HL-60 (cell line): ENCODE measurements around the gene CPNE4.

Experiments
- DNase-seq, 2 experiments: peaks; one replicate each; pipeline ENCODE4 v3.0.0-alpha.2; 2010 to 2020; ENCODE audit warnings: low read depth in 1 of 2, low spot score in 1 of 2
- H3K27ac ChIP-seq: fragments of 250-450 bp; sonication (Bioruptor Pico); replicated peaks from 2 replicates; pipeline ENCODE4 v1.5.1; 2020; ENCODE audit warnings: mild to moderate bottlenecking, moderate library complexity
- H3K27me3 ChIP-seq: fragments of 250-450 bp; sonication (Bioruptor Pico); 2 replicates; pipeline ENCODE4 v1.5.1; 2021; ENCODE audit warnings: mild to moderate bottlenecking, moderate library complexity; ENCODE audit not compliant: insufficient read depth, poor library complexity, severe bottlenecking
- H3K4me3 ChIP-seq: replicated peaks from 2 replicates; pipeline ENCODE4 v1.5.1; 2011; ENCODE audit warnings: mild to moderate bottlenecking, control low read depth, low read length; ENCODE audit not compliant: insufficient read depth
- CTCF ChIP-seq: IDR thresholded peaks from one replicate; pipeline ENCODE4 v1.5.1; 2011; ENCODE audit warnings: low read length, control low read depth, inconsistent platforms; ENCODE audit not compliant: insufficient read depth
- GABPA ChIP-seq: IDR thresholded peaks from 2 replicates; pipeline ENCODE4 v1.6.1; 2012; ENCODE audit warnings: low read depth
- POLR2AphosphoS5 ChIP-seq: IDR thresholded peaks from 2 replicates; pipeline ENCODE4 v1.6.1; 2012; ENCODE audit warnings: low read depth
- SPI1 ChIP-seq: IDR thresholded peaks from 2 replicates; pipeline ENCODE4 v1.6.1; 2012; ENCODE audit warnings: low read depth, mild to moderate bottlenecking, borderline replicate concordance
- TF ChIP-seq, protein P1 (sequence below): IDR thresholded peaks from 2 replicates; pipeline ENCODE4 v1.6.1; 2012; ENCODE audit warnings: low read depth; ENCODE audit not compliant: insufficient replicate concordance

Gene CPNE4

GRCh38 chr3:131549340-131549739, 485.5 kb downstream of the CPNE4 start:
- H3K4me3 ChIP-seq, result no peak overlapping the region
- peaks cover 5% of the 10 kb centered on the region for H3K27me3 ChIP-seq
- TF ChIP-seq CTCF, result no peak
- H3K27ac ChIP-seq, result no peak overlapping the region
- peak in 1 of 2 experiments; percentile 7 for DNase-seq

DNA sequence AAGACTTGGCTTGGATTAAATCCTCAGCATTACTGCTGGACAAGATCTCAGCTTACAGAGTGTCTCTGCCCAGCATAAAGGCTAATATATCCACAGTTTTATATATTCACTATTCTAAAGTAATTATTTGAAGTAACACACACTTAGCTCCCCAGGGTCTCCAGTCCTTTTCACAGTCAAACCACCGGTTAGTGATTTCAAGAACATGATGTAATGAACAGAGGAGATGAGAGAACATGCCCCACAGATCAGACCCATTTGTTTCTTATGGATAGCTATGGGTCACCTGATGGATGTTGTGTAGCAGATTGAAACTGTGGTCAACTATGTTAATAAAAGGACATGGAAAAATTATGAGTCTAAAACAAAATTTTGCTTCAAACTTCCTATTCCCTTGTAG, 487.2 kb downstream of the CPNE4 start:
- no peak overlapping the region for H3K4me3 ChIP-seq
- H3K27ac ChIP-seq, result no peak overlapping the region
- no peak for DNase-seq
- TF ChIP-seq, protein P1, sequence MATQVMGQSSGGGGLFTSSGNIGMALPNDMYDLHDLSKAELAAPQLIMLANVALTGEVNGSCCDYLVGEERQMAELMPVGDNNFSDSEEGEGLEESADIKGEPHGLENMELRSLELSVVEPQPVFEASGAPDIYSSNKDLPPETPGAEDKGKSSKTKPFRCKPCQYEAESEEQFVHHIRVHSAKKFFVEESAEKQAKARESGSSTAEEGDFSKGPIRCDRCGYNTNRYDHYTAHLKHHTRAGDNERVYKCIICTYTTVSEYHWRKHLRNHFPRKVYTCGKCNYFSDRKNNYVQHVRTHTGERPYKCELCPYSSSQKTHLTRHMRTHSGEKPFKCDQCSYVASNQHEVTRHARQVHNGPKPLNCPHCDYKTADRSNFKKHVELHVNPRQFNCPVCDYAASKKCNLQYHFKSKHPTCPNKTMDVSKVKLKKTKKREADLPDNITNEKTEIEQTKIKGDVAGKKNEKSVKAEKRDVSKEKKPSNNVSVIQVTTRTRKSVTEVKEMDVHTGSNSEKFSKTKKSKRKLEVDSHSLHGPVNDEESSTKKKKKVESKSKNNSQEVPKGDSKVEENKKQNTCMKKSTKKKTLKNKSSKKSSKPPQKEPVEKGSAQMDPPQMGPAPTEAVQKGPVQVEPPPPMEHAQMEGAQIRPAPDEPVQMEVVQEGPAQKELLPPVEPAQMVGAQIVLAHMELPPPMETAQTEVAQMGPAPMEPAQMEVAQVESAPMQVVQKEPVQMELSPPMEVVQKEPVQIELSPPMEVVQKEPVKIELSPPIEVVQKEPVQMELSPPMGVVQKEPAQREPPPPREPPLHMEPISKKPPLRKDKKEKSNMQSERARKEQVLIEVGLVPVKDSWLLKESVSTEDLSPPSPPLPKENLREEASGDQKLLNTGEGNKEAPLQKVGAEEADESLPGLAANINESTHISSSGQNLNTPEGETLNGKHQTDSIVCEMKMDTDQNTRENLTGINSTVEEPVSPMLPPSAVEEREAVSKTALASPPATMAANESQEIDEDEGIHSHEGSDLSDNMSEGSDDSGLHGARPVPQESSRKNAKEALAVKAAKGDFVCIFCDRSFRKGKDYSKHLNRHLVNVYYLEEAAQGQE, result no peak
- no peak for TF ChIP-seq CTCF
- TF ChIP-seq POLR2AphosphoS5, result no peak
- TF ChIP-seq SPI1, result no peak
- TF ChIP-seq GABPA, result no peak
- H3K27me3 ChIP-seq, result peaks cover 5% of the 10 kb centered on the region

- TF ChIP-seq SPI1 (no peak), POLR2AphosphoS5 (no peak), CTCF (no peak), GABPA (no peak)
- TF ChIP-seq, protein P1, result no peak
- Histone ChIP-seq H3K4me3 (no peak overlapping the region), H3K27ac (no peak overlapping the region), H3K27me3 (peaks cover 3% of the 10 kb centered on the region)
- no peak for DNase-seq
Observed at GRCh38 chr3:131546441-131546840, 488.4 kb downstream of the CPNE4 start.

- Histone ChIP-seq H3K27ac (no peak overlapping the region), H3K4me3 (no peak overlapping the region), H3K27me3 (peaks cover 3% of the 10 kb centered on the region)
- DNase-seq, result no peak
- no peak for TF ChIP-seq GABPA
- no peak for TF ChIP-seq SPI1
- no peak for TF ChIP-seq CTCF
- TF ChIP-seq, protein P1, result no peak
- no peak for TF ChIP-seq POLR2AphosphoS5
Observed at GRCh38 chr3:131544557-131544956, 490.3 kb downstream of the CPNE4 start.
